ENCODE results near the gene DOCK1.

The DOCK1 gene

GRCh38 chr10:127319691-127320090 is 414.5 kb downstream of the DOCK1 start:
- DNase-seq, result no peak

- DNase-seq, result no peak
Observed at GRCh38 chr10:127320176-127320575, 414.9 kb downstream of the DOCK1 start.

GRCh38 chr10:127322286-127322685 is 417.1 kb downstream of the DOCK1 start:
- DNase-seq, result no peak

GRCh38 chr10:127325506-127325905 is 420.3 kb downstream of the DOCK1 start:
- DNase-seq, result no peak

GRCh38 chr10:127326883-127327282 is 421.7 kb downstream of the DOCK1 start:
- DNase-seq, result no peak

- no peak for DNase-seq
Observed at GRCh38 chr10:127331696-127332095, 426.5 kb downstream of the DOCK1 start.

- DNase-seq, result no peak
Observed at GRCh38 chr10:127332631-127333030, 427.4 kb downstream of the DOCK1 start.

GRCh38 chr10:127337801-127338200 is 432.6 kb downstream of the DOCK1 start:
- DNase-seq, result no peak

GRCh38 chr10:127338399-127339110 is 433.3 kb downstream of the DOCK1 start:
- no peak for DNase-seq

- DNase-seq, result no peak
Observed at GRCh38 chr10:127343821-127344220, 438.6 kb downstream of the DOCK1 start.

- no peak for DNase-seq
Observed at GRCh38 chr10:127344346-127344745, 439.1 kb downstream of the DOCK1 start.

GRCh38 chr10:127345231-127345965 is 440.2 kb downstream of the DOCK1 start:
- no peak for DNase-seq

GRCh38 chr10:127346604-127347003 is 441.4 kb downstream of the DOCK1 start:
- no peak for DNase-seq

- DNase-seq, result no peak
Observed at GRCh38 chr10:127347202-127347959, 442.2 kb downstream of the DOCK1 start.

- no peak for DNase-seq
Observed at GRCh38 chr10:127349737-127350136, 444.5 kb downstream of the DOCK1 start.

GRCh38 chr10:127351542-127351941 is 446.3 kb downstream of the DOCK1 start:
- no peak for DNase-seq

GRCh38 chr10:127353544-127353943 is 448.3 kb downstream of the DOCK1 start:
- DNase-seq, result no peak

GRCh38 chr10:127354255-127354654 is 449.0 kb downstream of the DOCK1 start:
- no peak for DNase-seq

GRCh38 chr10:127354992-127355391 is 449.8 kb downstream of the DOCK1 start:
- no peak for DNase-seq

- DNase-seq, result no peak
Observed at GRCh38 chr10:127356360-127356759, 451.1 kb downstream of the DOCK1 start.

GRCh38 chr10:127357265-127357664 is 452.0 kb downstream of the DOCK1 start:
- DNase-seq, result no peak

GRCh38 chr10:127358337-127358736 is 453.1 kb downstream of the DOCK1 start:
- no peak for DNase-seq

- DNase-seq, result no peak
Observed at GRCh38 chr10:127364034-127364433, 458.8 kb downstream of the DOCK1 start.

GRCh38 chr10:127368101-127368500 is 462.9 kb downstream of the DOCK1 start:
- no peak for DNase-seq
